ENCODE data around the gene UMODL1. TPM values are rescaled to one million over a fixed set of nuclear protein-coding genes. Genes with fewer than 3 reads are reported as not detected.

Gene UMODL1
- total RNA-seq, 1 donor, result not detected

- DNase-seq (ENCODE audit: low read depth), result no peak
- TF ChIP-seq CTCF (IDR thresholded peaks at IDR 0.05; ENCODE audit: insufficient read depth, low read length), result no peak
These were observed 45.1 kb upstream of the UMODL1 start for GRCh38 chr21:42026082-42026435.

GRCh38 chr21:42027085-42027821 lies 43.9 kb upstream of the UMODL1 start:
- DNase-seq (ENCODE audit: low read depth), result no peak
- no peak for TF ChIP-seq CTCF (IDR thresholded peaks at IDR 0.05; ENCODE audit: insufficient read depth, low read length)
- no peak overlapping the region for H3K4me3 ChIP-seq (ENCODE audit: low read depth, low read length)

More at GRCh38 chr21:42026082-42026435, 45.1 kb upstream of the UMODL1 start:
- H3K4me3 ChIP-seq (ENCODE audit: low read depth, low read length), result no peak overlapping the region

GRCh38 chr21:42027822-42028765 lies 43.0 kb upstream of the UMODL1 start:
- H3K4me3 ChIP-seq (ENCODE audit: low read depth, low read length), result no peak overlapping the region
- no peak for TF ChIP-seq CTCF (IDR thresholded peaks at IDR 0.05; ENCODE audit: insufficient read depth, low read length)
- no peak for DNase-seq (ENCODE audit: low read depth)

- H3K4me3 ChIP-seq (ENCODE audit: low read depth, low read length), result no peak overlapping the region
- DNase-seq (ENCODE audit: low read depth), result no peak
- TF ChIP-seq CTCF (IDR thresholded peaks at IDR 0.05; ENCODE audit: insufficient read depth, low read length), result no peak
These were observed 42.2 kb upstream of the UMODL1 start for GRCh38 chr21:42028766-42029425.

- TF ChIP-seq CTCF (IDR thresholded peaks at IDR 0.05; ENCODE audit: insufficient read depth, low read length), result no peak
- no peak for DNase-seq (ENCODE audit: low read depth)
- H3K4me3 ChIP-seq (ENCODE audit: low read depth, low read length), result no peak overlapping the region
These were observed 40.8 kb upstream of the UMODL1 start for GRCh38 chr21:42030311-42030710.

- H3K4me3 ChIP-seq (ENCODE audit: low read depth, low read length), result no peak overlapping the region
- TF ChIP-seq CTCF (IDR thresholded peaks at IDR 0.05; ENCODE audit: insufficient read depth, low read length), result no peak
- DNase-seq (ENCODE audit: low read depth), result no peak
These were observed 39.9 kb upstream of the UMODL1 start for GRCh38 chr21:42031241-42031640.
